Left ventricle myocardium inferior (tissue), 1 donor: ENCODE results near the gene PLA2G1B. TPM values are rescaled to one million over a fixed set of nuclear protein-coding genes. Genes with fewer than 3 reads are reported as not detected.

Source experiments
- DNase-seq: peaks from one replicate; pipeline ENCODE4 v3.0.0-alpha.2; 2020
- H3K27ac ChIP-seq: fragments of 200-600 bp; replicated peaks from 2 replicates; pipeline ENCODE4 v1.8.0; 2021
- H3K27me3 ChIP-seq: fragments of 200-600 bp; 2 replicates; pipeline ENCODE4 v1.8.0; 2021; ENCODE audit warnings: low read depth
- H3K36me3 ChIP-seq: fragments of 200-600 bp; 2 replicates; pipeline ENCODE4 v1.8.0; 2021
- H3K4me1 ChIP-seq: fragments of 200-600 bp; 2 replicates; pipeline ENCODE4 v1.8.0; 2021
- H3K4me3 ChIP-seq: fragments of 200-600 bp; 2 replicates; pipeline ENCODE4 v1.8.0; 2021; ENCODE audit warnings: mild to moderate bottlenecking, moderate library complexity
- H3K9me3 ChIP-seq: fragments of 200-600 bp; replicated peaks from 2 replicates; pipeline ENCODE4 v1.8.0; 2021
- CTCF ChIP-seq: fragments of 200-600 bp; IDR thresholded peaks from 2 replicates; pipeline ENCODE4 v1.8.0; 2021; ENCODE audit warnings: antibody characterized with exemption, mild to moderate bottlenecking, borderline replicate concordance
- intact Hi-C: fragments of 100-400 bp; cut with micrococcal nuclease; formaldehyde crosslinking; loops from one replicate; pipeline ENCODE4 v1.11.0; 2022
- total RNA-seq: library from RNA; stranded (reverse); fragmentation: NEBNext Ultra II Directional; extraction: Animal tissue kit (Norgen Biotek cat#: 25700); gene quantifications from one replicate; pipeline ENCODE4 v1.2.1, GENCODE V29; 2021
- donor health status: DM: no; HTN: yes; CAD: no; lungs with severe emphysema.

PLA2G1B gene
- total RNA-seq, 1 donor from 2014 or later: not detected

DNA sequence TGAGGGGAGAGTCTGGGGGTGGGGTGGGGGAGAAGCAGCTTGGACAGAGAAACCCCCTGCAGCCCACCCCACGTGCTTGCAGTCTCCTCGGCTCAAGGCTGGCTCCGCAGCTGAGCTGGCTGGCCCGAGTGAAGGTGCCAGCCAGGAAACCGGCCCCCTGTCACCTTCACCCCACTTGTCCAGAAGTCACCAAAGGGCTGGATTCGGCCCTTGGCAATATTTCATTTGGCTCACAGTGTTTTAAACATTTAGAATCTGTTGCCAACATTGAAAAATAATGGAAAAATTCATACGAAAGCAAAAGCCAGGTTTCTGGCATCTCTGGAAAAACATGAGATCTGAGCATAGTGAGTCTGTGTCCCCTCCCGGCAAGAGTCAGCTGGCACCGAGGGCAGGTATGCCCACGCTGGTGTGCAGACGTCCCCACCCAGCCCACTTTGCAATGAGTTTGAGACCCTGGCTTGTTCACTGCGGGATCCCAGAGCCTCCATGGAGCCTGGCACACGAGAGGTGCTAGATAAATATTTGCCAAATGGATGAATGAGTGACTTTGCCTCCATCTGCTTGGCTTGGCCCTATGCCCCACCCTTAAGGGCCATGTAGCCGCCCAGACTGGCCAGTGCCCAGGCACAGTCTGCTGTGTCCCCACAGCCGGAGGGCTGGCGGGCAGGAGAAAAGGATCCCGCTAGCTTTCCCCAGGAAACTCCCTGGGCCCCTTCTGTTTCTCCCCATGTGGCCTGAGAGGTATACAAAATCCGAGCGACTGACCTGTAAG lies 23.2 kb upstream of the PLA2G1B start:
- intact Hi-C loops: loop anchor here (10.0 kb wide), 1 partner anchor 84 kb away; the partner anchor contains the start of gene COX6A1
- no peaks in the 10 kb centered on the region for H3K9me3 ChIP-seq
- peaks cover 7% of the 10 kb centered on the region for H3K36me3 ChIP-seq
- H3K4me1 ChIP-seq: no peaks in the 10 kb centered on the region
- DNase-seq: no peak
- no peak overlapping the region for H3K27ac ChIP-seq
- no peak for TF ChIP-seq CTCF
- H3K27me3 ChIP-seq: no peaks in the 10 kb centered on the region
- H3K4me3 ChIP-seq: no peak overlapping the region

- DNase-seq: no peak
- no peak for TF ChIP-seq CTCF
- intact Hi-C loops: no loop called here
These were observed 20.2 kb upstream of the PLA2G1B start for GRCh38 chr12:120347766-120348165.

GRCh38 chr12:120346681-120347080 lies 19.1 kb upstream of the PLA2G1B start:
- TF ChIP-seq CTCF: no peak
- intact Hi-C loops: no loop called here

More at GRCh38 chr12:120347766-120348165, 20.2 kb upstream of the PLA2G1B start:
- Histone ChIP-seq H3K4me3 (no peak overlapping the region), H3K4me1 (no peaks in the 10 kb centered on the region), H3K36me3 (peaks cover 7% of the 10 kb centered on the region), H3K27me3 (no peaks in the 10 kb centered on the region), H3K9me3 (no peaks in the 10 kb centered on the region), H3K27ac (no peak overlapping the region)

DNA sequence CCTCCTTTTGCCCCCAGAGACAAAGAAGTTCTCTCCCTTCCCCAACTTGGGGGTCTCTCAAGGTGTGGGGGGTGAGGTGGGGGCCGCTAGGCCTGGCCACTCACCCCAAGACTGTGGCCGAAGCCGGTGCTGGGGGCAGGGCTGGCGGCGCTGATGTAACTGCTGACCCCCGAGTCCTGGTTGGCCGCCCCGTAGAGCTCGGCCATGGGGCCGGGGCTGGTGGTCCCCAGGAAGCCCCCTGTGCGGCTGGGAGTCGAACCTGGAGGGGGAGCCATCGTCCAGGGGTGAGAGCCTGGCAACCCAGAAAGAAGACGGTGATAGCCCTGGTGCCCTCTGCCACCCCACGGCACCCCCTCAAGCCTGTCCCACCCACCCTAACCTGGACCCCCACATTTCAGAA lies 18.5 kb upstream of the PLA2G1B start:
- H3K36me3 ChIP-seq: peaks cover 7% of the 10 kb centered on the region
- H3K4me3 ChIP-seq: no peak overlapping the region
- TF ChIP-seq CTCF: no peak

More at GRCh38 chr12:120346681-120347080, 19.1 kb upstream of the PLA2G1B start:
- H3K36me3 ChIP-seq: peaks cover 7% of the 10 kb centered on the region
- H3K4me3 ChIP-seq: no peak overlapping the region
- H3K4me1 ChIP-seq: no peaks in the 10 kb centered on the region
- no peak overlapping the region for H3K27ac ChIP-seq
- DNase-seq: no peak
- H3K27me3 ChIP-seq: no peaks in the 10 kb centered on the region
- H3K9me3 ChIP-seq: no peaks in the 10 kb centered on the region

GRCh38 chr12:120343692-120344091 lies 16.1 kb upstream of the PLA2G1B start:
- H3K4me3 ChIP-seq: no peak overlapping the region
- H3K27ac ChIP-seq: no peak overlapping the region
- no peaks in the 10 kb centered on the region for H3K4me1 ChIP-seq
- no peak for TF ChIP-seq CTCF
- peaks cover 4% of the 10 kb centered on the region for H3K36me3 ChIP-seq
- peaks cover 7% of the 10 kb centered on the region for H3K27me3 ChIP-seq
- no peak for DNase-seq
- intact Hi-C loops: no loop called here
- no peaks in the 10 kb centered on the region for H3K9me3 ChIP-seq

More for the DNA sequence above, 18.5 kb upstream of the PLA2G1B start:
- no peaks in the 10 kb centered on the region for H3K9me3 ChIP-seq
- no peaks in the 10 kb centered on the region for H3K27me3 ChIP-seq
- no peak overlapping the region for H3K27ac ChIP-seq
- intact Hi-C loops: no loop called here
- DNase-seq: no peak
- no peaks in the 10 kb centered on the region for H3K4me1 ChIP-seq
